ENCODE measurements around the gene C12orf54.

Gene C12orf54

GRCh38 chr12:48542300-48542928 is 60.1 kb downstream of the C12orf54 start:
- H3K36me3 Mint-ChIP-seq (ENCODE audit: low read depth): no peaks in the 10 kb centered on the region
- no peaks in the 10 kb centered on the region for H3K4me1 Mint-ChIP-seq
- no peaks in the 10 kb centered on the region for H3K9me3 Mint-ChIP-seq
- peak; percentile 43 for TF ChIP-seq CTCF (IDR thresholded peaks at IDR 0.05)
- peak; percentile 21 for DNase-seq
- H3K27me3 Mint-ChIP-seq (ENCODE audit: low read depth, poor library complexity): peaks cover 7% of the 10 kb centered on the region
- no peak overlapping the region for H3K27ac Mint-ChIP-seq
- no peak overlapping the region for H3K4me3 Mint-ChIP-seq

GRCh38 chr12:48545833-48546469 is 63.7 kb downstream of the C12orf54 start:
- Mint-ChIP-seq H3K27ac (no peak overlapping the region), H3K4me3 (no peak overlapping the region), H3K36me3 (ENCODE audit: low read depth) (no peaks in the 10 kb centered on the region), H3K27me3 (ENCODE audit: low read depth, poor library complexity) (no peaks in the 10 kb centered on the region), H3K9me3 (peaks cover 27% of the 10 kb centered on the region), H3K4me1 (no peaks in the 10 kb centered on the region)
- no peak for TF ChIP-seq CTCF (IDR thresholded peaks at IDR 0.05)
- no peak for DNase-seq
